Vagina (tissue), 2 donors: ENCODE data around the gene CRACR2B.

ENCODE experiments used
- POLR2AphosphoS5 ChIP-seq, 2 donors: sonication (generic); formaldehyde crosslinking; IDR thresholded peaks; one replicate each; pipeline ENCODE4 v1.9.0; 2017; ENCODE audit warnings: antibody characterized with exemption in 2 of 2, mild to moderate bottlenecking in 2 of 2, low read depth in 1 of 2; ENCODE audit not compliant: insufficient read depth in 1 of 2
- TF ChIP-seq, protein P1 (sequence below), 3 experiments: fragments of 450-650 bp in 2 of 3; fragments of 200-600 bp in 1 of 3; sonication (generic) in 1 of 3; IDR thresholded peaks; one replicate each; pipeline ENCODE4 v1.5.1; 2017 to 2019; ENCODE audit warnings: antibody characterized with exemption in 3 of 3, mild to moderate bottlenecking in 2 of 3, moderate library complexity in 2 of 3

DNA sequence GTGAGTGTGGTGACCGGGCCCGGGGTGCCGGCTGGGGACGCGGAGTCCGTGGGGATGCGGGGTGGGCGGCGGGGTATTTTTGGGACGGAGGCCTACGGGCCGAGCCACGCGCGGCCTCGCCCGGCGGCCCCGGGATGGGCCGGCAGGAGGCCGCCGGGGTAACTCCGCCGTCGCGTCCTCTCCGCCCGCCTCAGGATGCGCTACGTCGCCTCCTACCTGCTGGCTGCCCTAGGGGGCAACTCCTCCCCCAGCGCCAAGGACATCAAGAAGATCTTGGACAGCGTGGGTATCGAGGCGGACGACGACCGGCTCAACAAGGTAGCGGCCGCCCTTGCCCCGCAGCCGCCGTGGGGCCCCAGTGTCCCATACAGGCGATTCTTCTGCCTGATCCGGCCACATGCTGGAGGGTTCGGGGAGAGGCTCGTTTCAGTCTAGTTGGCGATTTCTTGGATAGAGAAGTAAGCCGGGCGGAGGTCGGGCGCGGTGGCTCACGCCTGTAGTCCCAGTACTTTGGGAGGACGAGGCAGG is 17.6 kb upstream of the CRACR2B start:
- TF ChIP-seq, protein P1, sequence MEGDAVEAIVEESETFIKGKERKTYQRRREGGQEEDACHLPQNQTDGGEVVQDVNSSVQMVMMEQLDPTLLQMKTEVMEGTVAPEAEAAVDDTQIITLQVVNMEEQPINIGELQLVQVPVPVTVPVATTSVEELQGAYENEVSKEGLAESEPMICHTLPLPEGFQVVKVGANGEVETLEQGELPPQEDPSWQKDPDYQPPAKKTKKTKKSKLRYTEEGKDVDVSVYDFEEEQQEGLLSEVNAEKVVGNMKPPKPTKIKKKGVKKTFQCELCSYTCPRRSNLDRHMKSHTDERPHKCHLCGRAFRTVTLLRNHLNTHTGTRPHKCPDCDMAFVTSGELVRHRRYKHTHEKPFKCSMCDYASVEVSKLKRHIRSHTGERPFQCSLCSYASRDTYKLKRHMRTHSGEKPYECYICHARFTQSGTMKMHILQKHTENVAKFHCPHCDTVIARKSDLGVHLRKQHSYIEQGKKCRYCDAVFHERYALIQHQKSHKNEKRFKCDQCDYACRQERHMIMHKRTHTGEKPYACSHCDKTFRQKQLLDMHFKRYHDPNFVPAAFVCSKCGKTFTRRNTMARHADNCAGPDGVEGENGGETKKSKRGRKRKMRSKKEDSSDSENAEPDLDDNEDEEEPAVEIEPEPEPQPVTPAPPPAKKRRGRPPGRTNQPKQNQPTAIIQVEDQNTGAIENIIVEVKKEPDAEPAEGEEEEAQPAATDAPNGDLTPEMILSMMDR (IDR thresholded peaks at IDR 0.05) = no peak
- no peak for TF ChIP-seq POLR2AphosphoS5 (IDR thresholded peaks at IDR 0.05; ENCODE audit: insufficient read depth in 1 of 2, low read depth in 1 of 2)
